HepG2 (cell line): Measurements from ENCODE around the gene UBE2L6. TPM values are rescaled to one million over a fixed set of nuclear protein-coding genes. Genes with fewer than 3 reads are reported as not detected.
A peak's percentile ranks its signal among the peaks of the same experiment; 100 is the strongest.

Experiments used
- ATAC-seq: fragments of 200-7000 bp; cut with Tn5 transposase; 3 replicates; pipeline ENCODE4 v1.9.1; 2020; ENCODE audit warnings: mild to moderate bottlenecking, moderate library complexity
- BruUV-seq: library from RNA; stranded (reverse); fragments of 400-500 nt; replicated peaks from 2 replicates; lab custom pipeline; 2021; lab: Mats Ljungman, UMichigan
- CTCF ChIA-PET: fragments of 300-600 bp; formaldehyde crosslinking; extraction: SDS; loops from one replicate; lab custom pipeline; 2021; ENCODE audit warnings: low total read pairs, inconsistent platforms, low intra/inter-chr PET ratio; lab: Yijun Ruan, JAX
- POLR2A ChIA-PET: fragments of 350-600 bp; sonication (Branson Sonifier 250); formaldehyde crosslinking; loops from one replicate; lab custom pipeline; 2020; ENCODE audit warnings: antibody characterized with exemption, inconsistent platforms; lab: Yijun Ruan, JAX
- DNase-seq: peaks from one replicate; pipeline ENCODE4 v3.0.0-alpha.2; 2015; ENCODE audit warnings: low spot score
- FAIRE-seq: peaks from 3 replicates; lab custom pipeline; 2011; peaks lifted over from hg19 to GRCh38; lab: Jason Lieb, UNC
- H2AFZ ChIP-seq: one replicate; pipeline ENCODE4 v1.6.1; 2011; ENCODE audit warnings: low read length, inconsistent platforms
- H3K27ac ChIP-seq: fragments of 300-600 bp; 3 replicates; pipeline ENCODE4 v1.8.0; 2011; ENCODE audit warnings: mixed run types, mild to moderate bottlenecking, mixed read lengths, low read length, inconsistent platforms; ENCODE audit not compliant: insufficient read depth; ENCODE audit errors: extremely low read length
- H3K27me3 ChIP-seq, 2 experiments: fragments of 200-600 bp in 1 of 2; 2 replicates in 1 of 2; 3 replicates in 1 of 2; pipeline versions ENCODE4 v1.6.0 to v1.8.0; 2011; ENCODE audit warnings: low read length in 2 of 2, mild to moderate bottlenecking in 2 of 2, moderate library complexity in 2 of 2, inconsistent platforms in 1 of 2; ENCODE audit not compliant: insufficient read depth in 2 of 2, control insufficient read depth in 1 of 2
- H3K36me3 ChIP-seq, 2 experiments: fragments of 200-600 bp in 1 of 2; replicated peaks in 1 of 2; 2 replicates in 1 of 2; 3 replicates in 1 of 2; pipeline versions ENCODE4 v1.5.1 to v1.8.0; 2011; ENCODE audit warnings: low read length in 2 of 2, inconsistent platforms in 1 of 2; ENCODE audit not compliant: insufficient read depth in 2 of 2, control insufficient read depth in 1 of 2
- H3K4me1 ChIP-seq: 2 replicates; pipeline ENCODE4 v1.5.1; 2012; ENCODE audit warnings: low read length, inconsistent platforms; ENCODE audit not compliant: insufficient read depth
- H3K4me2 ChIP-seq: 2 replicates; pipeline ENCODE4 v1.6.0; 2011; ENCODE audit warnings: low read depth, low read length, inconsistent platforms
- H3K4me3 ChIP-seq, 3 experiments: fragments of 200-600 bp in 1 of 3; sonication (generic), shearing (Covaris generic) in 1 of 3; replicated peaks in 1 of 3; 2 replicates each; pipeline ENCODE4 v1.5.1; 2011 to 2016; ENCODE audit warnings: low read length in 3 of 3, inconsistent platforms in 2 of 3, low read depth in 2 of 3, mild to moderate bottlenecking in 2 of 3, control low read depth in 1 of 3, mixed read lengths in 1 of 3; ENCODE audit not compliant: insufficient read depth in 1 of 3
- H3K79me2 ChIP-seq: one replicate; pipeline ENCODE4 v1.6.1; 2011; ENCODE audit warnings: low read length, inconsistent platforms; ENCODE audit not compliant: insufficient read depth
- H3K9ac ChIP-seq: 2 replicates; pipeline ENCODE4 v1.6.0; 2011; ENCODE audit warnings: mild to moderate bottlenecking, low read depth, low read length, inconsistent platforms; ENCODE audit not compliant: insufficient read depth
- H3K9me3 ChIP-seq: 2 replicates; pipeline ENCODE4 v1.5.1; 2012; ENCODE audit warnings: mild to moderate bottlenecking, low read length
- H4K20me1 ChIP-seq: 2 replicates; pipeline ENCODE4 v1.6.0; 2011; ENCODE audit warnings: inconsistent platforms, mild to moderate bottlenecking, low read length, moderate library complexity; ENCODE audit not compliant: insufficient read depth
- BHLHE40 ChIP-seq: IDR thresholded peaks from 2 replicates; pipeline ENCODE4 v1.6.1; 2011; ENCODE audit warnings: low read length, improper control_type of control experiment
- CHD4 ChIP-seq: fragments of 200-600 bp; sonication (generic); IDR thresholded peaks from 2 replicates; pipeline ENCODE4 v1.7.0; 2017; ENCODE audit warnings: mild to moderate bottlenecking, low read length, borderline replicate concordance
- GATAD2A ChIP-seq: IDR thresholded peaks from 2 replicates; pipeline ENCODE4 v1.6.1; 2016
- MED1 ChIP-seq: sonication (generic); formaldehyde crosslinking; IDR thresholded peaks from 2 replicates; pipeline ENCODE4 v1.4.0; 2020; ENCODE audit warnings: missing genetic modification reagents
- RARA ChIP-seq: IDR thresholded peaks from 2 replicates; pipeline ENCODE4 v1.6.1; 2016; ENCODE audit warnings: missing genetic modification reagents, missing compliant biosample characterization
- TBX2 ChIP-seq: sonication (generic); formaldehyde crosslinking; IDR thresholded peaks from 2 replicates; pipeline ENCODE4 v1.5.0; 2020; ENCODE audit warnings: missing genetic modification reagents, mild to moderate bottlenecking, borderline replicate concordance
- TBX3 ChIP-seq: fragments of 450-650 bp; IDR thresholded peaks from 2 replicates; pipeline ENCODE4 v1.6.1; 2017; ENCODE audit warnings: antibody characterized with exemption, mild to moderate bottlenecking, inconsistent platforms, borderline replicate concordance
- WGBS: methylation state at CpG from one replicate; pipeline ENCODE4 v1.1.6; 2017; ENCODE audit warnings: low lambda C conversion rate; 5-methylcytosine and 5-hydroxymethylcytosine counted together
- in situ Hi-C: cut with HindIII; loops from 2 replicates; pipeline ENCODE4 v1.10.0; 2017; ENCODE audit warnings: low pct_unique_long_range_greater_than_20kb; ENCODE audit not compliant: extremely low pct_ligation_motif_present
- intact Hi-C: fragments of 100-400 bp; cut with micrococcal nuclease; formaldehyde crosslinking; loops from one replicate; pipeline ENCODE4 v1.10.0; 2022; ENCODE audit not compliant: unreplicated experiment
- polyA plus RNA-seq, 8 experiments: library from polyadenylated mRNA; depleted of rRNA in 3 of 8; stranded (reverse) in 7 of 8; unstranded in 1 of 8; fragments of >200 nt; fragmentation: Illumina TruSeq in 4 of 8; extraction: Trizol in 4 of 8; gene quantifications; 2 replicates each; pipeline versions ENCODE4 v1.2.1 to v1.2.3, GENCODE V29; 2011 to 2016; ENCODE audit warnings: low read depth in 4 of 8, missing spikeins in 1 of 8, mixed read lengths in 1 of 8; ENCODE audit not compliant: insufficient read depth in 1 of 8
- total RNA-seq, 5 experiments: library from RNA; depleted of rRNA; stranded (reverse); fragments of >200 nt; fragmentation: Illumina TruSeq; extraction: Trizol; gene quantifications; 2 replicates each; pipeline ENCODE4 v1.2.3, GENCODE V29; 2016; ENCODE audit warnings: low read depth in 1 of 5
- TF ChIP-seq, protein P1 (sequence below): IDR thresholded peaks from 2 replicates; pipeline ENCODE4 v1.6.1; 2016; ENCODE audit warnings: low read depth, missing genetic modification reagents, missing compliant biosample characterization
- TF ChIP-seq, protein P2 (sequence below): sonication (generic); formaldehyde crosslinking; IDR thresholded peaks from 2 replicates; pipeline ENCODE4 v1.4.0; 2020; ENCODE audit warnings: missing genetic modification reagents

Gene UBE2L6
- total and polyA plus RNA-seq, 2 of the 13 experiments (the other 11 are each of a cell fraction or from before 2014, with no cell fraction given), result 30.3 to 30.4 TPM

- FAIRE-seq (no peak), DNase-seq (no peak), ATAC-seq (no peak; the same call in 2 of the 3 replicates)
- Histone ChIP-seq H3K27me3 (no peaks in the 10 kb centered on the region), H3K4me1 (peaks cover 90% of the 10 kb centered on the region), H3K36me3 (peaks cover 6 to 43% of the 10 kb centered on the region in 2 experiments; a peak in 3 of 5 replicates), H3K27ac (peak overlapping the region; percentile 65), H4K20me1 (peaks cover 11% of the 10 kb centered on the region), H3K4me2 (no peak overlapping the region), H3K9me3 (no peaks in the 10 kb centered on the region), H3K9ac (no peak overlapping the region), H3K4me3 (no peak overlapping the region), H2AFZ (no peak overlapping the region), H3K79me2 (peaks cover 66% of the 10 kb centered on the region)
- WGBS, result 71% methylated on average over 7 of the region's 7 CpGs
- BruUV-seq, result no TSS peak
- in situ Hi-C loops (no loop called here), intact Hi-C loops (no loop called here)
- POLR2A ChIA-PET, result interaction anchor here (1.3 to 9.7 kb wide), 2 partner anchors 7 to 11 kb away, joined by 11 to 111 read pairs; partner anchors contain the start of gene SLC43A1
- CTCF ChIA-PET, result no interaction called here
- TF ChIP-seq TBX2 (CRISPR knock-in tag), result peak; percentile 46; the same call in 1 of the 2 replicates
- TF ChIP-seq MED1 (CRISPR knock-in tag), result 0 out of 2 replicates have a peak, but pooled peaks have one; percentile 25
- TF ChIP-seq TBX3, result 0 out of 2 replicates have a peak, but pooled peaks have one; percentile 22
- TF ChIP-seq BHLHE40, result peak; percentile 82
- TF ChIP-seq GATAD2A, result peak; percentile 47; the same call in 1 of the 2 replicates
- TF ChIP-seq CHD4, result no peak
- peak; percentile 31; the same call in 1 of the 2 replicates for TF ChIP-seq RARA (CRISPR knock-in tag)
- TF ChIP-seq, protein P1, sequence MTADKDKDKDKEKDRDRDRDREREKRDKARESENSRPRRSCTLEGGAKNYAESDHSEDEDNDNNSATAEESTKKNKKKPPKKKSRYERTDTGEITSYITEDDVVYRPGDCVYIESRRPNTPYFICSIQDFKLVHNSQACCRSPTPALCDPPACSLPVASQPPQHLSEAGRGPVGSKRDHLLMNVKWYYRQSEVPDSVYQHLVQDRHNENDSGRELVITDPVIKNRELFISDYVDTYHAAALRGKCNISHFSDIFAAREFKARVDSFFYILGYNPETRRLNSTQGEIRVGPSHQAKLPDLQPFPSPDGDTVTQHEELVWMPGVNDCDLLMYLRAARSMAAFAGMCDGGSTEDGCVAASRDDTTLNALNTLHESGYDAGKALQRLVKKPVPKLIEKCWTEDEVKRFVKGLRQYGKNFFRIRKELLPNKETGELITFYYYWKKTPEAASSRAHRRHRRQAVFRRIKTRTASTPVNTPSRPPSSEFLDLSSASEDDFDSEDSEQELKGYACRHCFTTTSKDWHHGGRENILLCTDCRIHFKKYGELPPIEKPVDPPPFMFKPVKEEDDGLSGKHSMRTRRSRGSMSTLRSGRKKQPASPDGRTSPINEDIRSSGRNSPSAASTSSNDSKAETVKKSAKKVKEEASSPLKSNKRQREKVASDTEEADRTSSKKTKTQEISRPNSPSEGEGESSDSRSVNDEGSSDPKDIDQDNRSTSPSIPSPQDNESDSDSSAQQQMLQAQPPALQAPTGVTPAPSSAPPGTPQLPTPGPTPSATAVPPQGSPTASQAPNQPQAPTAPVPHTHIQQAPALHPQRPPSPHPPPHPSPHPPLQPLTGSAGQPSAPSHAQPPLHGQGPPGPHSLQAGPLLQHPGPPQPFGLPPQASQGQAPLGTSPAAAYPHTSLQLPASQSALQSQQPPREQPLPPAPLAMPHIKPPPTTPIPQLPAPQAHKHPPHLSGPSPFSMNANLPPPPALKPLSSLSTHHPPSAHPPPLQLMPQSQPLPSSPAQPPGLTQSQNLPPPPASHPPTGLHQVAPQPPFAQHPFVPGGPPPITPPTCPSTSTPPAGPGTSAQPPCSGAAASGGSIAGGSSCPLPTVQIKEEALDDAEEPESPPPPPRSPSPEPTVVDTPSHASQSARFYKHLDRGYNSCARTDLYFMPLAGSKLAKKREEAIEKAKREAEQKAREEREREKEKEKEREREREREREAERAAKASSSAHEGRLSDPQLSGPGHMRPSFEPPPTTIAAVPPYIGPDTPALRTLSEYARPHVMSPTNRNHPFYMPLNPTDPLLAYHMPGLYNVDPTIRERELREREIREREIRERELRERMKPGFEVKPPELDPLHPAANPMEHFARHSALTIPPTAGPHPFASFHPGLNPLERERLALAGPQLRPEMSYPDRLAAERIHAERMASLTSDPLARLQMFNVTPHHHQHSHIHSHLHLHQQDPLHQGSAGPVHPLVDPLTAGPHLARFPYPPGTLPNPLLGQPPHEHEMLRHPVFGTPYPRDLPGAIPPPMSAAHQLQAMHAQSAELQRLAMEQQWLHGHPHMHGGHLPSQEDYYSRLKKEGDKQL (CRISPR knock-in tag), result no peak
- TF ChIP-seq, protein P2, sequence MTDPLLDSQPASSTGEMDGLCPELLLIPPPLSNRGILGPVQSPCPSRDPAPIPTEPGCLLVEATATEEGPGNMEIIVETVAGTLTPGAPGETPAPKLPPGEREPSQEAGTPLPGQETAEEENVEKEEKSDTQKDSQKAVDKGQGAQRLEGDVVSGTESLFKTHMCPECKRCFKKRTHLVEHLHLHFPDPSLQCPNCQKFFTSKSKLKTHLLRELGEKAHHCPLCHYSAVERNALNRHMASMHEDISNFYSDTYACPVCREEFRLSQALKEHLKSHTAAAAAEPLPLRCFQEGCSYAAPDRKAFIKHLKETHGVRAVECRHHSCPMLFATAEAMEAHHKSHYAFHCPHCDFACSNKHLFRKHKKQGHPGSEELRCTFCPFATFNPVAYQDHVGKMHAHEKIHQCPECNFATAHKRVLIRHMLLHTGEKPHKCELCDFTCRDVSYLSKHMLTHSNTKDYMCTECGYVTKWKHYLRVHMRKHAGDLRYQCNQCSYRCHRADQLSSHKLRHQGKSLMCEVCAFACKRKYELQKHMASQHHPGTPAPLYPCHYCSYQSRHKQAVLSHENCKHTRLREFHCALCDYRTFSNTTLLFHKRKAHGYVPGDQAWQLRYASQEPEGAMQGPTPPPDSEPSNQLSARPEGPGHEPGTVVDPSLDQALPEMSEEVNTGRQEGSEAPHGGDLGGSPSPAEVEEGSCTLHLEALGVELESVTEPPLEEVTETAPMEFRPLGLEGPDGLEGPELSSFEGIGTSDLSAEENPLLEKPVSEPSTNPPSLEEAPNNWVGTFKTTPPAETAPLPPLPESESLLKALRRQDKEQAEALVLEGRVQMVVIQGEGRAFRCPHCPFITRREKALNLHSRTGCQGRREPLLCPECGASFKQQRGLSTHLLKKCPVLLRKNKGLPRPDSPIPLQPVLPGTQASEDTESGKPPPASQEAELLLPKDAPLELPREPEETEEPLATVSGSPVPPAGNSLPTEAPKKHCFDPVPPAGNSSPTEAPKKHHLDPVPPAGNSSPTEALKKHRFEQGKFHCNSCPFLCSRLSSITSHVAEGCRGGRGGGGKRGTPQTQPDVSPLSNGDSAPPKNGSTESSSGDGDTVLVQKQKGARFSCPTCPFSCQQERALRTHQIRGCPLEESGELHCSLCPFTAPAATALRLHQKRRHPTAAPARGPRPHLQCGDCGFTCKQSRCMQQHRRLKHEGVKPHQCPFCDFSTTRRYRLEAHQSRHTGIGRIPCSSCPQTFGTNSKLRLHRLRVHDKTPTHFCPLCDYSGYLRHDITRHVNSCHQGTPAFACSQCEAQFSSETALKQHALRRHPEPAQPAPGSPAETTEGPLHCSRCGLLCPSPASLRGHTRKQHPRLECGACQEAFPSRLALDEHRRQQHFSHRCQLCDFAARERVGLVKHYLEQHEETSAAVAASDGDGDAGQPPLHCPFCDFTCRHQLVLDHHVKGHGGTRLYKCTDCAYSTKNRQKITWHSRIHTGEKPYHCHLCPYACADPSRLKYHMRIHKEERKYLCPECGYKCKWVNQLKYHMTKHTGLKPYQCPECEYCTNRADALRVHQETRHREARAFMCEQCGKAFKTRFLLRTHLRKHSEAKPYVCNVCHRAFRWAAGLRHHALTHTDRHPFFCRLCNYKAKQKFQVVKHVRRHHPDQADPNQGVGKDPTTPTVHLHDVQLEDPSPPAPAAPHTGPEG (CRISPR knock-in tag), result 0 out of 2 replicates have a peak, but pooled peaks have one; percentile 29
These were observed 58.9 kb downstream of the UBE2L6 start for GRCh38 chr11:57508341-57509170.
